ENCODE results near the gene VWA3B. TPM values are rescaled to one million over a fixed set of nuclear protein-coding genes. Genes with fewer than 3 reads are reported as not detected.

VWA3B gene
- total RNA-seq (1 to 10 TPM in 2 of 10 donors, under 1 TPM in 7, not detected in 1; 0.18 to 1.4 (median 0.64) TPM), polyA plus RNA-seq (under 1 TPM; 0.06 to 0.07 TPM)
- long read RNA-seq, donor 1, result 0 reads
- long read RNA-seq, donor 2, partial matches to known transcripts, result 0 of 1 reads
- long read RNA-seq, donor 2, other reads (novel, unspliced or antisense), result 1 of 1 reads
- long read RNA-seq, donor 3, result 0 reads

DNA sequence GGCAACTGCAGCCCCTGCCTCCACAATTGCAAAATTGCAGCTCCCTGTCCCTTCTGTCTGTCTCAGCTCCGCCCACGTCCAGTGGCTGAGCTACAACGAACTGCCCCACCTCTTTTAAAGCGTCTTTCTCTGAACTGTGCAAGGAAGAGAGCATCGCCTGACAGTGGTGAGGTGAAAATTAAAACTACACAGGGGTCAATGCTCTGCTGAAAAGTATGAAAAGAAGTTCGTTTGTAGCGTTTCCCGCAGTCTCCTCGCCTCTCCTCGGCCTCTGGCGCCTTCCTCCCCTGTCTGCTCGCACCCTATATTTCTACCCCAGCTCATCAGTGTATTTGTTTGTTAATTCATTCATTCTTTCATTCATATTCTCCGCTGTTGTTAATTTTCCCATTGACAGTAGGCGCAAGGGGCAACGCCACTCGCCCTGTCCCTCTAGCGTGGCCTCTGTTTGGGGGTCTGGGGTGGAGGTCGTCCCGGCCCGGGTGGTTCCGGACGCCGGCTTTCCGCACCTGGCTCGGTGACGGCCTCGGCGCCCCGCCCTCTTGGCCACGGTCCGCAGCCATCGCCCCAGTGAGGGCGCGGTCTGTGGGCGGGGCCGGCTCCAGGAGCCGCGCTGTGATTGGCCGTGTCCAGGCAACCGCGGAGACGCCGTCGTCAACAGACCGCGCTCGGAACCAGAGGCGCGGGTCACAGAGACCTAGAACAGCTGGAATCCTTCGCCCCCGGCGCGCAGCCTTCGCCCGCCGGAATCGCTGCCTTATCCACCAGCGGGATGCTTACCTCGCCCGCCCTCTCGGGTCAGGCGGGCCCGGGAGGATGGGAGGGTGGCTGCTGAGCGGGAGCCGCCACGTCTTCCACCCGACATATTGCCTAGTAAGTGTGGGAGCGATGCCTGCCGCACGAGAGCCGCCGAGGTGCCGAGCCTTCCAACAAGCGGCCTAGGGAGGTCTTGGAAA, at the start of gene VWA3B:
Gene VWA3B, plus strand, starts transcription at position 677 of the 956 bp plus-strand sequence. CDS start 5,926 bp downstream, outside the sequence.
- peak; percentile 59 to 75 for DNase-seq
- intact Hi-C loops (cut with DNase I), result no loop called here
- WGBS, 2 donors, result 1 to 2% methylated on average over 74 of the region's 74 CpGs
- H3K36me3 ChIP-seq, result no peaks in the 10 kb centered on the region
- ATAC-seq, result peak; percentile 92 to 98 (median 97)
- peaks cover 0 to 43% (median 22%) of the 10 kb centered on the region in 7 donors for H3K27me3 ChIP-seq
- TF ChIP-seq, protein P1, sequence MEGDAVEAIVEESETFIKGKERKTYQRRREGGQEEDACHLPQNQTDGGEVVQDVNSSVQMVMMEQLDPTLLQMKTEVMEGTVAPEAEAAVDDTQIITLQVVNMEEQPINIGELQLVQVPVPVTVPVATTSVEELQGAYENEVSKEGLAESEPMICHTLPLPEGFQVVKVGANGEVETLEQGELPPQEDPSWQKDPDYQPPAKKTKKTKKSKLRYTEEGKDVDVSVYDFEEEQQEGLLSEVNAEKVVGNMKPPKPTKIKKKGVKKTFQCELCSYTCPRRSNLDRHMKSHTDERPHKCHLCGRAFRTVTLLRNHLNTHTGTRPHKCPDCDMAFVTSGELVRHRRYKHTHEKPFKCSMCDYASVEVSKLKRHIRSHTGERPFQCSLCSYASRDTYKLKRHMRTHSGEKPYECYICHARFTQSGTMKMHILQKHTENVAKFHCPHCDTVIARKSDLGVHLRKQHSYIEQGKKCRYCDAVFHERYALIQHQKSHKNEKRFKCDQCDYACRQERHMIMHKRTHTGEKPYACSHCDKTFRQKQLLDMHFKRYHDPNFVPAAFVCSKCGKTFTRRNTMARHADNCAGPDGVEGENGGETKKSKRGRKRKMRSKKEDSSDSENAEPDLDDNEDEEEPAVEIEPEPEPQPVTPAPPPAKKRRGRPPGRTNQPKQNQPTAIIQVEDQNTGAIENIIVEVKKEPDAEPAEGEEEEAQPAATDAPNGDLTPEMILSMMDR (IDR thresholded peaks at IDR 0.05), result no peak
- peaks cover 0 to 62% (median 14%) of the 10 kb centered on the region in 9 donors for H3K4me1 ChIP-seq
- peak within 1 kb of the TSS; percentile 36 to 63 (median 57) for H3K4me3 ChIP-seq
- peak within 1 kb of the TSS in 1 of 10 donors; percentile 67 for H3K27ac ChIP-seq
- no peaks in the 10 kb centered on the region for H3K9me3 ChIP-seq

GRCh38 chr2:98037206-98037605, 49.8 kb upstream of the VWA3B start:
- Histone ChIP-seq H3K27ac (peak overlapping the region in 4 of 10 donors; percentile 3 to 18 (median 6)), H3K4me3 (no peak overlapping the region), H3K36me3 (no peaks in the 10 kb centered on the region), H3K4me1 (peaks cover 0 to 28% (median 17%) of the 10 kb centered on the region in 9 donors), H3K27me3 (peaks cover 0 to 70% (median 0%) of the 10 kb centered on the region in 7 donors), H3K9me3 (no peaks in the 10 kb centered on the region)
- intact Hi-C loops (cut with DNase I), result no loop called here
- TF ChIP-seq, protein P1 (IDR thresholded peaks at IDR 0.05), result no peak
- peak in 7 of 8 donors; percentile 42 to 78 (median 56) for ATAC-seq
- WGBS, 2 donors, result 37 to 52% methylated on average over 2 of the region's 2 CpGs
- DNase-seq, result no peak

DNA sequence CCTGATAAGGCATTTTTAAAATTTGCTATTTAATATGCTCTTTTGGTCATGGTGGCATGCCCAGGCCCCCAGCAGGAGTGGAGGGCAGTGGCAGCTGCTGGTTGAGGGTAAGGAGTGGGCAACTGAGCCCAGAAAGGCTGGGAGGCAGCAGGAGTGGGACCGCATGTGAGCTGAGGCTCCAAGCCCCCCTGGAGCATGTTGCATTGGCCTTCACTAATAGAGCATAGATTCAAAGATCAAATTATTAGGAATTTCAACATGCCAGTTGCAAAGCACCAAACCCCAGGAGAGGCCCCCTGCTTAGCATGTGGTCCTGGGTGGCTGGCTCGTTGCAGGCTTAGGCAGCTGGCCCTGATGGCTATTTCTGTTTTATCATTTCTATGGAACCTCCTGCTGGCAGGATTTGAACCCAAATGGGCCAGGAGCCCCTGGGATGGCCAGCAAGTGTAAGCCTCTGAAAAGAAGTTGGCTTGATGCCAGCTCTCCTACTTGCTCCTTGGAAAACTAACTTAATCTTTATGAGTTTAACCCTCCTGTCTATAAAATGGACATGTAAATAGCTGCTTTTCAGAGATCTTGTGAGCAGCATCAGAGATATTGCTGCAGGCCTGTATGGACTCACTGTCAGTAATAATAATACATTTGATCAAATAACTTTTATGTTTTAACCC, 49.2 kb upstream of the VWA3B start:
- H3K9me3 ChIP-seq, result peaks cover 0 to 3% (median 0%) of the 10 kb centered on the region in 11 donors
- peak in 1 of 8 donors; percentile 15 for ATAC-seq
- peak overlapping the region in 3 of 10 donors; percentile 3 to 7 (median 6) for H3K27ac ChIP-seq
- DNase-seq, result no peak
- H3K4me3 ChIP-seq, result no peak overlapping the region
- H3K4me1 ChIP-seq, result peaks cover 0 to 28% (median 17%) of the 10 kb centered on the region in 9 donors
- TF ChIP-seq, protein P1 (IDR thresholded peaks at IDR 0.05), result no peak
- no peaks in the 10 kb centered on the region for H3K36me3 ChIP-seq
- peaks cover 0 to 70% (median 0%) of the 10 kb centered on the region in 7 donors for H3K27me3 ChIP-seq
- intact Hi-C loops (cut with DNase I), result no loop called here
- 46 to 53% methylated on average over 2 of the region's 2 CpGs for WGBS, 2 donors

All from heart right ventricle (tissue), 16 donors.